Nephron progenitor cell (in vitro differentiated cells): ENCODE data around the gene CDC42SE2.

Experiments
- DNase-seq: peaks from one replicate; pipeline ENCODE4 v3.0.0; 2021
- H3K27ac Mint-ChIP-seq: 2 replicates; pipeline ENCODE4 v1.8.0; 2021; ENCODE audit warnings: mild to moderate bottlenecking, moderate library complexity, mixed read lengths
- H3K27me3 Mint-ChIP-seq: 2 replicates; pipeline ENCODE4 v1.8.0; 2021; ENCODE audit warnings: mild to moderate bottlenecking, low read depth, mixed read lengths; ENCODE audit not compliant: poor library complexity
- H3K36me3 Mint-ChIP-seq: 2 replicates; pipeline ENCODE4 v1.8.0; 2021; ENCODE audit warnings: low read depth, mixed read lengths
- H3K4me1 Mint-ChIP-seq: 2 replicates; pipeline ENCODE4 v1.8.0; 2021; ENCODE audit warnings: mixed read lengths
- H3K4me3 Mint-ChIP-seq: 2 replicates; pipeline ENCODE4 v1.8.0; 2021; ENCODE audit warnings: mild to moderate bottlenecking, moderate library complexity, mixed read lengths
- H3K9me3 Mint-ChIP-seq: 2 replicates; pipeline ENCODE4 v1.8.0; 2021; ENCODE audit warnings: mild to moderate bottlenecking, moderate library complexity, mixed read lengths
- CTCF ChIP-seq: fragments of 200-600 bp; sonication (generic); IDR thresholded peaks from 2 replicates; pipeline ENCODE4 v1.5.0; 2021; ENCODE audit warnings: antibody characterized with exemption

Gene CDC42SE2

GRCh38 chr5:131384173-131384572 is 120.3 kb downstream of the CDC42SE2 start:
- TF ChIP-seq CTCF: no peak
- H3K4me1 Mint-ChIP-seq: peaks cover 82% of the 10 kb centered on the region
- H3K9me3 Mint-ChIP-seq: no peaks in the 10 kb centered on the region
- H3K27ac Mint-ChIP-seq: no peak overlapping the region
- H3K27me3 Mint-ChIP-seq: peaks cover 2% of the 10 kb centered on the region
- H3K36me3 Mint-ChIP-seq: peaks cover 14% of the 10 kb centered on the region
- H3K4me3 Mint-ChIP-seq: no peak overlapping the region
- DNase-seq: no peak

- Mint-ChIP-seq H3K9me3 (no peaks in the 10 kb centered on the region), H3K36me3 (peaks cover 20% of the 10 kb centered on the region), H3K4me1 (peaks cover 87% of the 10 kb centered on the region), H3K27me3 (peaks cover 2% of the 10 kb centered on the region), H3K4me3 (no peak overlapping the region), H3K27ac (peak overlapping the region; percentile 99)
- TF ChIP-seq CTCF: no peak
- no peak for DNase-seq
Observed at GRCh38 chr5:131384616-131385214, 120.9 kb downstream of the CDC42SE2 start.

GRCh38 chr5:131386124-131386523 is 122.3 kb downstream of the CDC42SE2 start:
- Mint-ChIP-seq H3K4me1 (peaks cover 84% of the 10 kb centered on the region), H3K27me3 (peaks cover 2% of the 10 kb centered on the region), H3K4me3 (no peak overlapping the region), H3K36me3 (peaks cover 28% of the 10 kb centered on the region), H3K9me3 (no peaks in the 10 kb centered on the region), H3K27ac (peak overlapping the region; percentile 99)
- DNase-seq: no peak
- no peak for TF ChIP-seq CTCF

GRCh38 chr5:131386779-131387178 is 122.9 kb downstream of the CDC42SE2 start:
- peaks cover 78% of the 10 kb centered on the region for H3K4me1 Mint-ChIP-seq
- no peaks in the 10 kb centered on the region for H3K27me3 Mint-ChIP-seq
- no peak for DNase-seq
- peaks cover 29% of the 10 kb centered on the region for H3K36me3 Mint-ChIP-seq
- TF ChIP-seq CTCF: no peak
- H3K4me3 Mint-ChIP-seq: peak overlapping the region; percentile 23
- peak overlapping the region; percentile 99 for H3K27ac Mint-ChIP-seq
- no peaks in the 10 kb centered on the region for H3K9me3 Mint-ChIP-seq

- no peaks in the 10 kb centered on the region for H3K27me3 Mint-ChIP-seq
- H3K36me3 Mint-ChIP-seq: peaks cover 32% of the 10 kb centered on the region
- peaks cover 73% of the 10 kb centered on the region for H3K4me1 Mint-ChIP-seq
- H3K4me3 Mint-ChIP-seq: no peak overlapping the region
- H3K9me3 Mint-ChIP-seq: no peaks in the 10 kb centered on the region
- DNase-seq: no peak
- TF ChIP-seq CTCF: no peak
- peak overlapping the region; percentile 99 for H3K27ac Mint-ChIP-seq
Observed at GRCh38 chr5:131387255-131387654, 123.4 kb downstream of the CDC42SE2 start.
